T-helper 1 cell treated with Interleukin-12 subunit alpha and Interleukin-12 subunit beta and Interleukin-4 antibody, amounts not matched to agents 30 μg/mL and 1 μg/mL, for 36 hours (primary cell): ENCODE results near the gene PDK3.

Experiments
- H3K27ac Mint-ChIP-seq: one replicate; pipeline ENCODE4 v1.8.0; 2021; ENCODE audit warnings: mild to moderate bottlenecking, mixed read lengths
- H3K27me3 Mint-ChIP-seq: one replicate; pipeline ENCODE4 v1.8.0; 2021; ENCODE audit warnings: low read depth, mixed read lengths
- H3K36me3 Mint-ChIP-seq: one replicate; pipeline ENCODE4 v1.8.0; 2021; ENCODE audit warnings: low read depth, mixed read lengths
- H3K4me1 Mint-ChIP-seq: one replicate; pipeline ENCODE4 v1.8.0; 2021; ENCODE audit warnings: low read depth, mixed read lengths
- H3K4me3 Mint-ChIP-seq: one replicate; pipeline ENCODE4 v1.8.0; 2021; ENCODE audit warnings: mild to moderate bottlenecking, moderate library complexity, mixed read lengths
- H3K9me3 Mint-ChIP-seq: one replicate; pipeline ENCODE4 v1.8.0; 2021; ENCODE audit warnings: mixed read lengths

Gene PDK3

DNA sequence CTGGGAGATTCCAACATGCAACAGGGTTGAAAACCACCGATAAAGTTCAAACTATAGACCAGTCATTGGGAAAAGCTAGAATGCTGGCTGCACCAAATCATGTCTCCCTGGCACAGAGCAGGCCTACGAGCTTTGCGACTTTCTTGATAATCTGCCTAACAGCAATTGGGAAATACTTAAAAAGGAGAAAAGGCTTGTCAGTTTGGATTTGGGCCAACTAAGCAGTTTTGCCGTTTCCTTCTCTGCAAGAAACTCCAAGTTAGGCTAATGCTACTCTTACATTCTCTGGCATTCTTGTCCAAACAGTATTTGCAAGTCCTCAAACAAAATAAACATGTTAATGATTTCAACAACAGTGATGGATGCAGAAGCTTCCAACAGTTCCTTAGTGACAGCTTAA is 87.9 kb downstream of the PDK3 start:
- Mint-ChIP-seq H3K4me1 (no peaks in the 10 kb centered on the region), H3K4me3 (no peak overlapping the region), H3K36me3 (no peaks in the 10 kb centered on the region), H3K27me3 (no peaks in the 10 kb centered on the region), H3K27ac (no peak overlapping the region), H3K9me3 (no peaks in the 10 kb centered on the region)

DNA sequence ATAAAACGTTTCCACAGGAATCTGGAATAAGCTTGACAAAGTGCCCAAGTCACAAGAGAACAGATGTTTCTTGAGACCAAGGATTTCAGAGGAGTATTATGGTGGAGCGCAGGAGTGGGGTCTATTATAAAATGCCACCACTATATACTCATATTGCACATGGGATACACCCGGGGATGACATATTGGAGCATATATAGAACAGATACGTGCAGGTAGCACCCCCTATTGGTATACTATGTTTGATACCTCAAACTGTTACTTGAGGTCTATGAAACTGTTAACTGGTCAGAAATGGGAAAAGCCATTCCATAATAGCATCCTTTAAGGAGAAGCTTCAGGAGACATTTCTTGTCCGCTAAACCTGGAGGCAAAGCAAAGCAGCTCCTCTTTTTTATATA is 96.0 kb downstream of the PDK3 start:
- no peaks in the 10 kb centered on the region for H3K9me3 Mint-ChIP-seq
- no peaks in the 10 kb centered on the region for H3K4me1 Mint-ChIP-seq
- no peaks in the 10 kb centered on the region for H3K36me3 Mint-ChIP-seq
- H3K4me3 Mint-ChIP-seq: no peak overlapping the region
- no peaks in the 10 kb centered on the region for H3K27me3 Mint-ChIP-seq
- H3K27ac Mint-ChIP-seq: no peak overlapping the region

DNA sequence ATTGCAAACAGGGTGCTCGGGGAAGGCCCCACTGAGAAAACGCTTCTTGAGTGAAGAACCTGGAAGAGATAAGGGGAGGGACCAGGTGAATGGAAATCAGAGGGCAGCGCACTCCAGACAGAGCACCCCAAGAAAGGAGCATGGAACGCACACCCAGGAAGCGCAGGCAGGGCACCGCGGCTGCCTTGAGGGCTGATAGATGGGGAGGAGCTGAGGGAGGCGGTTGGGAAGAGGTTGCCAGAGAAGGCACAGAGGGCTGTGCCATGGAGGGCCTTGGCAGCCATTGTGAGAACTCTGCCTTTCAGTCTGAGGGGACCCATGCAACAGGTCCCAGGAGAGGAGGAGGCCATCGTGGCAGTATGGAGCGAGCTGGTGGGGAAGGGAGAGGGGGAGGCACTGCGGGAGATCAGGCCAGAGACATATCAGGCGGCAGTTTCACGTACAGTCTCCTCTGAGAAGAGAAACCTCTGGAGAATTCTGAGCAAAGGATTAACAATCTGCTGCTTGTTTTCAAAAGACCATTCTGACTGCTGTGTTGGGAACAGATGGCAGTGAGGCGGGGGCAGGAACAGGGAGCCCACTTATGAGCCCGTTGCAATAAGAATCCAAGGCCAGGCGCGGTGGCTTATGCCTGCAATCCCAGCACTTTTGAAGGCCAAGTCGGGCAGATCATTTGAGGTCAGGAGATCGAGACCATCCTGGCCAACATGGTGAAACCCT is 98.4 kb downstream of the PDK3 start:
- H3K9me3 Mint-ChIP-seq: no peaks in the 10 kb centered on the region
- H3K4me1 Mint-ChIP-seq: no peaks in the 10 kb centered on the region
- no peaks in the 10 kb centered on the region for H3K27me3 Mint-ChIP-seq
- H3K27ac Mint-ChIP-seq: no peak overlapping the region
- no peak overlapping the region for H3K4me3 Mint-ChIP-seq
- no peaks in the 10 kb centered on the region for H3K36me3 Mint-ChIP-seq

DNA sequence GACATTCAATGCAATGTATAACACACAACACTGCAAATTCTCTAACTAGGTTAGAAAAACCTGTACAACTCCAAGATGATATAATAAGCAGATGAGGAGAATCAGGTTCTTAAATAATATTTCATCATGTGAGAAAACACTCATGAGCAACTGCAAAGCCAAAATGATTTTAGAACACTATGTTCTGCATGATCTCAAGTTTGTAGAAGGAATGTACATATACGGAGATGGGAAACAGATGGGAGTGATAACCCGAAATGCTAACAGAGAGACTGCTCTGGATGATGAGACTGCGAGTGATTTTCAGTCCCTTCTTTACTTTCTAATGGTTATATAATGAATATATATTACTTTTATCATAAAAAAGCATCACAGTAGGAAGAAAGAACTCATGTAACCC is 101.2 kb downstream of the PDK3 start:
- Mint-ChIP-seq H3K27ac (no peak overlapping the region), H3K36me3 (no peaks in the 10 kb centered on the region), H3K27me3 (no peaks in the 10 kb centered on the region), H3K4me1 (no peaks in the 10 kb centered on the region), H3K9me3 (no peaks in the 10 kb centered on the region), H3K4me3 (no peak overlapping the region)

DNA sequence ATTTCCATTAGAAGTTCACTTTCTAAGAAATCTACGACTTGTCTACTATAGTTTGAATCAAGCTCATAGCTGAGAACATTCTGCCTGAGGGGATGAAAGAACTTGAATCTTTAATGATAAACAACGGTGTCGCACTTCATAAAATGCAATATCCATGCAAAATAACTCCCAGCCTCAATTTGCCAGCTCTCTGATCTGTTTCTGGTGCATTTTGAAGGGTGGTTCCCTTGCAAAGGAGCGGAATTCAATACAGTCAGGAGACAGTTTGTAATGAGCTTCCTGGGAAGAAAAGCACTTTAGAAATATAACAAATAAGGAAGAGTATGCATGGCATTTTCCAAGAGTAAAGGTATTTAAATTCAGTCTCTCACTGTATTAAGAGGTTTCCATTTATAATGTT is 102.1 kb downstream of the PDK3 start:
- no peak overlapping the region for H3K4me3 Mint-ChIP-seq
- no peak overlapping the region for H3K27ac Mint-ChIP-seq
- H3K4me1 Mint-ChIP-seq: no peaks in the 10 kb centered on the region
- H3K36me3 Mint-ChIP-seq: no peaks in the 10 kb centered on the region
- H3K9me3 Mint-ChIP-seq: no peaks in the 10 kb centered on the region
- H3K27me3 Mint-ChIP-seq: no peaks in the 10 kb centered on the region

DNA sequence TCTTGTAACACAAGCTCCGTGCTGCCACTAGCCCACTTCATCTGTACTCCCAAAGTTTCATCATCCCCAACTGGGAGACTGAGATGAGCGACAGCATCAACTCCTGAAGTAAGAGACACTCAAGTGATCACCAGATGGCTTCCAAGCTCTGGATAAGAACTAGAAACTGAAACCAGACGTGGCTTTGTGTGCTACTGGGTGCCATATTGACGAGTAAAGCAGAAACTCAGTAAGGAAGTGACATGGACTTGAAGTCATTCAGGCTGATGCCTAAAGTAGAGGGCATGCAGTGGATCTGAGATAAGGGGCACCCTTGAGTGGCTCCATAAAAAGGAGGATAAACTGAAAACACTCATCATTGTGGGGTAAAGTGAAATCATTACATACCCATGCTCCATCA is 109.7 kb downstream of the PDK3 start:
- Mint-ChIP-seq H3K4me3 (no peak overlapping the region), H3K36me3 (no peaks in the 10 kb centered on the region), H3K27ac (no peak overlapping the region), H3K9me3 (no peaks in the 10 kb centered on the region), H3K4me1 (peaks cover 2% of the 10 kb centered on the region), H3K27me3 (no peaks in the 10 kb centered on the region)

DNA sequence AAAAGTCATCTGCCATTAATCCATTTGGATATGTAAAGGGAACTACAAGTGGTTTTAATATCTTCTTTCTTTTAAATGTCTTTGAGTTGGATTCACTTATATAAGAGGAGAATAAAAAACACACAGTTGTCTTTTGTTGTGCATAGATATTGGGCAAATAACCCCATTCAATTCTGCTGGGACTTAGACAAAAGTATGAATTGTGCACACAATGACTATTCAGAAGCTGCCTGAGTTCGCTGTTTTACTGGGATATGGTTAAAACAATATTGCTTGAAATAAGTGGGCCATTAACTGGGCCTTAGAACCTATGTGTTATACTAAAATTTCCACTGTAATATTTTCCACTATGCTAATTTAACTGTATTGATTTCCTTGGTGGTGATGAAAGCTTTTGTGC is 110.4 kb downstream of the PDK3 start:
- Mint-ChIP-seq H3K4me3 (no peak overlapping the region), H3K27me3 (no peaks in the 10 kb centered on the region), H3K9me3 (no peaks in the 10 kb centered on the region), H3K36me3 (no peaks in the 10 kb centered on the region), H3K4me1 (peaks cover 2% of the 10 kb centered on the region), H3K27ac (no peak overlapping the region)

DNA sequence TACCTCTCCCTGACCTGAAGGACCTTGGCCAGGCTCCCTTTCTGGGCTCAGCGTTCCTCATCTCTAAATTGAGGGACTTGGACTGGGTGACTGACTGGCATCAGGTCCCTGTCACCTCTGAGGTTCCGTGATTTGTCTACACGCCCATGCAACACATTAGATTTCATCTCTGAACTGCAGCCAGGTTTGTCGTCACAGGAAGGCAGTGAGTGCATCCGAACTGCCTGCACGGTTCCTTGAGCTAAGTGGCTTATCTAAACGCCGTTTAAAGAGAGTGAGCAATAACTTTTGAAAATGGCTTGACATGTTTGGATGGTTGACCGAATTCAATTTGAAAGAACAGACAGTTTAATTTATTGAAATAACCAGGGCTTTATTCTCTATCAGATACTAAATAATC is 112.0 kb downstream of the PDK3 start:
- Mint-ChIP-seq H3K4me1 (peaks cover 2% of the 10 kb centered on the region), H3K27me3 (no peaks in the 10 kb centered on the region), H3K9me3 (no peaks in the 10 kb centered on the region), H3K4me3 (no peak overlapping the region), H3K36me3 (no peaks in the 10 kb centered on the region), H3K27ac (no peak overlapping the region)
